ENCODE measurements around the gene MATR3.

- TF ChIP-seq, protein P1, sequence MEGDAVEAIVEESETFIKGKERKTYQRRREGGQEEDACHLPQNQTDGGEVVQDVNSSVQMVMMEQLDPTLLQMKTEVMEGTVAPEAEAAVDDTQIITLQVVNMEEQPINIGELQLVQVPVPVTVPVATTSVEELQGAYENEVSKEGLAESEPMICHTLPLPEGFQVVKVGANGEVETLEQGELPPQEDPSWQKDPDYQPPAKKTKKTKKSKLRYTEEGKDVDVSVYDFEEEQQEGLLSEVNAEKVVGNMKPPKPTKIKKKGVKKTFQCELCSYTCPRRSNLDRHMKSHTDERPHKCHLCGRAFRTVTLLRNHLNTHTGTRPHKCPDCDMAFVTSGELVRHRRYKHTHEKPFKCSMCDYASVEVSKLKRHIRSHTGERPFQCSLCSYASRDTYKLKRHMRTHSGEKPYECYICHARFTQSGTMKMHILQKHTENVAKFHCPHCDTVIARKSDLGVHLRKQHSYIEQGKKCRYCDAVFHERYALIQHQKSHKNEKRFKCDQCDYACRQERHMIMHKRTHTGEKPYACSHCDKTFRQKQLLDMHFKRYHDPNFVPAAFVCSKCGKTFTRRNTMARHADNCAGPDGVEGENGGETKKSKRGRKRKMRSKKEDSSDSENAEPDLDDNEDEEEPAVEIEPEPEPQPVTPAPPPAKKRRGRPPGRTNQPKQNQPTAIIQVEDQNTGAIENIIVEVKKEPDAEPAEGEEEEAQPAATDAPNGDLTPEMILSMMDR (IDR thresholded peaks at IDR 0.05): peak in 1 of 3 experiments; percentile 9
- no peak for TF ChIP-seq POLR2A (IDR thresholded peaks at IDR 0.05; ENCODE audit: low read depth)
- TF ChIP-seq POLR2AphosphoS5 (IDR thresholded peaks at IDR 0.05): no peak
Observed at GRCh38 chr5:139268364-139269202, 25.0 kb upstream of the MATR3 start.

All from esophagus muscularis mucosa (tissue), 3 donors.